Effector memory CD4-positive, alpha-beta T cell (primary cell): ENCODE results near the gene BAX.
"Not testable (repeated sequence)": the region's sequence is repeated elsewhere in the genome, so short reads cannot be mapped to it uniquely, and the experiment has no call there.

Experiments used
- DNase-seq, 3 donors: peaks; one replicate each; pipeline ENCODE4 v3.0.0-alpha.2; 2020
- H3K27ac ChIP-seq: 2 replicates; pipeline ENCODE4 v1.7.0; 2013; ENCODE audit warnings: mild to moderate bottlenecking, low read length, moderate library complexity; ENCODE audit not compliant: insufficient read depth, poor library complexity, severe bottlenecking
- H3K27me3 ChIP-seq: replicated peaks from 2 replicates; pipeline ENCODE4 v1.7.0; 2013; ENCODE audit warnings: mild to moderate bottlenecking, low read length; ENCODE audit not compliant: insufficient read depth, control insufficient read depth, poor library complexity, severe bottlenecking
- H3K36me3 ChIP-seq: 2 replicates; pipeline ENCODE4 v1.7.0; 2013; ENCODE audit warnings: mild to moderate bottlenecking, low read length, moderate library complexity; ENCODE audit not compliant: control insufficient read depth, insufficient read depth
- H3K4me1 ChIP-seq: 2 replicates; pipeline ENCODE4 v1.7.0; 2013; ENCODE audit warnings: low read length, mild to moderate bottlenecking; ENCODE audit not compliant: control insufficient read depth, insufficient read depth, poor library complexity, severe bottlenecking
- H3K4me3 ChIP-seq: 2 replicates; pipeline ENCODE4 v1.7.0; 2013; ENCODE audit warnings: low read length, low read depth, mild to moderate bottlenecking; ENCODE audit not compliant: insufficient read depth, poor library complexity, severe bottlenecking
- H3K9me3 ChIP-seq: 2 replicates; pipeline ENCODE4 v1.7.0; 2013; ENCODE audit warnings: mild to moderate bottlenecking, low read length, moderate library complexity; ENCODE audit not compliant: control insufficient read depth

Gene BAX

DNA sequence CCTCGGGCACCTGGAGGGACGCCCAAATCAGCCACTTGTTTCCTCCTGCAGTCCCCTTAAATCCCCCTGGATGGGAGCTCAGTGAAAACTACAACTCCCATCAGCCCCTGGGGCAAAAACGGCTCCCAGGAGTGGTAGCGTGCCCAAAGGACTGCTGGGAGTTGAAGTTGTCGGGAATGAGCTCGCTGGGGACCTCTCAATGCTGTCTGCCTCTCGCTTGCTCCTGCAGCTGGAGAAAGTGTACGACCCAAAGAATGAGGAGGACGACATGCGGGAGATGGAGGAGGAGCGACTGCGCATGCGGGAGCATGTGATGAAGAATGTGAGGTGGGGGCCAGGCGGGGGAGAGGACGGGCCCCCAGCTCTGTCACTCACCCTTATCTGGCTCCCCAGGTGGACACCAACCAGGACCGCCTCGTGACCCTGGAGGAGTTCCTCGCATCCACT is 35.9 kb upstream of the BAX start:
- peaks cover 43% of the 10 kb centered on the region for H3K36me3 ChIP-seq
- DNase-seq, result no peak

DNA sequence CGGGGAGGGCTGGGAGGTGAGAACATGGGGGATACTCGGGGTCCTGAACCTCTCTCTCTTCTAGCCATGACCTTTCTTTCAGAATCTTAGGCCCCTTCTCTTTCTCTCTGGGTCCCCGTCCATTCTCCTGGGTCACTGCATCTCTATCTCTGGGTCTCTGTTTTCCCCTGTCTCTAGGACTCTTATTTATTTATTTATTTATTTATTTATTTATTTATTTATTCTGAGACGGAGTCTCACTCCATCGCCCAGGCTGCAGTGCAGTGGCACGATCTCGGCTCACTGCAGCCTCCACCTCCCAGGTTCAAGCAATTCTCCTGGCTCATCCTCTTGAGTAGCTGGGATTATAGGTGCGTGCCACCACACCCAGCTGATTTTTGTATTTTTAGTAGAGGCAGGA is 35.4 kb upstream of the BAX start:
- H3K9me3 ChIP-seq, H3K27ac ChIP-seq, DNase-seq, H3K4me3 ChIP-seq, H3K27me3 ChIP-seq, H3K4me1 ChIP-seq: not testable (repeated sequence)
- peaks cover 40% of the 10 kb centered on the region for H3K36me3 ChIP-seq

More for the DNA sequence above, 35.9 kb upstream of the BAX start:
- H3K9me3 ChIP-seq, result no peaks in the 10 kb centered on the region
- H3K27ac ChIP-seq, result no peak overlapping the region
- no peaks in the 10 kb centered on the region for H3K4me1 ChIP-seq
- no peaks in the 10 kb centered on the region for H3K27me3 ChIP-seq
- H3K4me3 ChIP-seq, result no peak overlapping the region

DNA sequence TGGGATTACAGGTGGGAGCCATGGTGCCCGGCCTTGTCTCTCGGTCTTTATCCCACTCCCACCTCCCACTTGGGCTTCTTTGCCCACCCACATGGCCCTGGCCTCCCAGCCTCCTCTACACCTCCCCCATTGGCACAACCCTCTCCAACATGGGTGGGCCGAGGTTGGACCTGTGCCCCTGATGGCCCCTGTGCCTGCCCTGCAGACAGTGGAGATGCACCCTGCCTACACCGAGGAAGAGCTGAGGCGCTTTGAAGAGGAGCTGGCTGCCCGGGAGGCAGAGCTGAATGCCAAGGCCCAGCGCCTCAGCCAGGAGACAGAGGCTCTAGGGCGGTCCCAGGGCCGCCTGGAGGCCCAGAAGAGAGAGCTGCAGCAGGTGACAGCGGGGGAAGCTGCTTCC is 33.7 kb upstream of the BAX start:
- no peak overlapping the region for H3K4me3 ChIP-seq
- no peaks in the 10 kb centered on the region for H3K27me3 ChIP-seq
- H3K36me3 ChIP-seq, result peaks cover 32% of the 10 kb centered on the region
- H3K9me3 ChIP-seq, result no peaks in the 10 kb centered on the region
- no peaks in the 10 kb centered on the region for H3K4me1 ChIP-seq
- no peak for DNase-seq
- H3K27ac ChIP-seq, result no peak overlapping the region

DNA sequence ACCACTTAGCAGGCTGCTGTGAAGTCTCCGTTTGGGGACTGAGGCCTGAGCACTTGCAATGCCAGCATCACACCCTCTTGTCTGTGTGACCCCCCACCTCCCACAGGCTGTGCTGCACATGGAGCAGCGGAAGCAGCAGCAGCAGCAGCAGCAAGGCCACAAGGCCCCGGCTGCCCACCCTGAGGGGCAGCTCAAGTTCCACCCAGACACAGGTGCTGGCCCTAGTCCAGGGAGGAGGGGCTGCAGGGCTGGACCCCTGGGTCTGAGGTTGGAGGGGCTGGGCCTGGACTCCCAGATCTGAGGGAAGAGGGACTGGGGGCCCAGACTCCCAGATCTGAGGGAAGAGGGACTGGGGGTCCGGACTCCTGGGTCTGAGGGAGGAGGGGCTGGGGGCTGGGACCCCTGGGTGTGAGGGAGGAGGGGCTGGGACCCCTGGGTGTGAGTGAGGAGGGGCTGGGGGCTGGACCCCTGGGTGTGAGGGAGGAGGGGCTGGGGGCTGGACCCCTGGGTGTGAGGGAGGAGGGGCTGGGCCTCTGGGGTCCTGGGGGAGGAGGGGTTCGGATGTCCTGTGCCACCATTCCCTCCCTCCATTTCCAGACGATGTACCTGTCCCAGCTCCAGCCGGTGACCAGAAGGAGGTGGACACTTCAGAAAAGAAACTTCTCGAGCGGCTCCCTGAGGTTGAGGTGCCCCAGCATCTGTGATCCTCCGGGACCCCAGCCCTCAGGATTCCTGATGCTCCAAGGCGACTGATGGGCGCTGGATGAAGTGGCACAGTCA is 32.8 kb upstream of the BAX start:
- Histone ChIP-seq H3K4me1 (no peaks in the 10 kb centered on the region), H3K4me3 (no peak overlapping the region), H3K27me3 (no peaks in the 10 kb centered on the region), H3K27ac (no peak overlapping the region), H3K36me3 (peaks cover 30% of the 10 kb centered on the region), H3K9me3 (no peaks in the 10 kb centered on the region)
- no peak for DNase-seq

DNA sequence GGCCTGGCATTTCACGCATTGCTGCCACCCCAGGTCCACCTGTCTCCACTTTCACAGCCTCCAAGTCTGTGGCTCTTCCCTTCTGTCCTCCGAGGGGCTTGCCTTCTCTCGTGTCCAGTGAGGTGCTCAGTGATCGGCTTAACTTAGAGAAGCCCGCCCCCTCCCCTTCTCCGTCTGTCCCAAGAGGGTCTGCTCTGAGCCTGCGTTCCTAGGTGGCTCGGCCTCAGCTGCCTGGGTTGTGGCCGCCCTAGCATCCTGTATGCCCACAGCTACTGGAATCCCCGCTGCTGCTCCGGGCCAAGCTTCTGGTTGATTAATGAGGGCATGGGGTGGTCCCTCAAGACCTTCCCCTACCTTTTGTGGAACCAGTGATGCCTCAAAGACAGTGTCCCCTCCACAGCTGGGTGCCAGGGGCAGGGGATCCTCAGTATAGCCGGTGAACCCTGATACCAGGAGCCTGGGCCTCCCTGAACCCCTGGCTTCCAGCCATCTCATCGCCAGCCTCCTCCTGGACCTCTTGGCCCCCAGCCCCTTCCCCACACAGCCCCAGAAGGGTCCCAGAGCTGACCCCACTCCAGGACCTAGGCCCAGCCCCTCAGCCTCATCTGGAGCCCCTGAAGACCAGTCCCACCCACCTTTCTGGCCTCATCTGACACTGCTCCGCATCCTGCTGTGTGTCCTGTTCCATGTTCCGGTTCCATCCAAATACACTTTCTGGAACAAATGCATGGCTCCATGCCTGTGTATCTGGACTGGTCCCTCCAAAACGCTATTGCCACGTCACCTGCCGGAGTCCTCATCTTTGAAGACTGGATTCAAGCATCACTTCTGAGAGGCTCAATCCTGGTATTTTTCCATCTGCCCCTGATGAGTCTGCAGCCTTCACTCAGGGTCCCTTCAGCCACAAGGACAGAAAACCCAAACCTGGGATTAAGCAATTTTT is 31.9 kb upstream of the BAX start:
- H3K4me1 ChIP-seq, result no peaks in the 10 kb centered on the region
- DNase-seq, result no peak
- H3K27me3 ChIP-seq, result no peaks in the 10 kb centered on the region
- H3K9me3 ChIP-seq, result no peaks in the 10 kb centered on the region
- no peak overlapping the region for H3K27ac ChIP-seq
- H3K4me3 ChIP-seq, result no peak overlapping the region
- peaks cover 29% of the 10 kb centered on the region for H3K36me3 ChIP-seq

DNA sequence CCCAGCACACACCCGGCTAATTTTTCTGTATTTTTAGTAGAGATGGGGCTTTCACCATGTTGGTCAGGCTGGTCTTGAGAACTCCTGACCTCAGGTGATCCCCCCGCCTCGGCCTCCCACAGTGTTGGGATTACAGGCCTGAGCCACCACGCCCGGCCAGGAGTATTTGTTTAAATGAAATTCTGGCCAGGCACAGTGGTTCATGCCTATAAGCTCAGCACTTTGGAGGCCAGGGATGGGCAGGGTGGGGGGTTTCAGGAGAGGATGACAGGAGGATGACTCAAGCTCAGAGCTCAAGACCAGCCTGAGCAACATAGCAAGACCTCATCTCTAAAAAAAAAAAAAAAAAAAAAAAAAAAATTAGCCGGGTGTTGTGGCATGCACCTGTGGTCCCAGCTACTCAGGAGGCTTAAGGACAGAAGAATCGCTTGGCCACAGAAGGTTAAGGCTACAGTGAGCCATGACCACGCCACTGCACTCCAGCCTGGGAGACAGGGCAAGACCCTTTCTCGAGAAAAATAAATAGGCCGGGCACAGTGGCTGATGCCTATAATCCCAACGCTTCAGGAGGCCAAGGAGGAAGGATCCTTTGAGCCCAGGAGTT is 29.3 kb upstream of the BAX start:
- Histone ChIP-seq H3K9me3 (no peaks in the 10 kb centered on the region), H3K4me1 (no peaks in the 10 kb centered on the region), H3K27ac (no peak overlapping the region), H3K36me3 (peaks cover 17% of the 10 kb centered on the region), H3K27me3 (no peaks in the 10 kb centered on the region), H3K4me3 (no peak overlapping the region)
- DNase-seq, result no peak

DNA sequence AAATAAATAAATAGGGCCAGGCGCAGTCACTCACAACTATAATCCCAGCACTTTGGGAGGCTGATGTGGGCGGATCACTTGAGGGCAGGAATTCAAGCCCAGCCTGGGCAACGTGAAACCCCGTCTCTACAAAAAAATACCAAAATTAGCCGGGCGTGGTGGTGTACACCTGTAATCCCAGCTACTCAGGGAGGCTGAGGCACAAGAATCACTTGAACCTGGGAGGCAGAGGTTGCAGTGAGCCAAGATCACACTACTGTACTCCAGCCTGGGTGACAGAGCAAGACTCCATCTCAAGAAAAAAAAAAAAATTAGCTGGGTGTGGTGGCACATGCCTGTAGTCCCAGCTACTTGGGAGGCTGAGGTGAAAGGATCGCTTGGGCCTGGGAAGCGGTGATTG is 28.8 kb upstream of the BAX start:
- not testable (repeated sequence) for DNase-seq, H3K9me3 ChIP-seq, H3K27me3 ChIP-seq, H3K27ac ChIP-seq, H3K4me3 ChIP-seq, H3K4me1 ChIP-seq
- H3K36me3 ChIP-seq, result peaks cover 13% of the 10 kb centered on the region

DNA sequence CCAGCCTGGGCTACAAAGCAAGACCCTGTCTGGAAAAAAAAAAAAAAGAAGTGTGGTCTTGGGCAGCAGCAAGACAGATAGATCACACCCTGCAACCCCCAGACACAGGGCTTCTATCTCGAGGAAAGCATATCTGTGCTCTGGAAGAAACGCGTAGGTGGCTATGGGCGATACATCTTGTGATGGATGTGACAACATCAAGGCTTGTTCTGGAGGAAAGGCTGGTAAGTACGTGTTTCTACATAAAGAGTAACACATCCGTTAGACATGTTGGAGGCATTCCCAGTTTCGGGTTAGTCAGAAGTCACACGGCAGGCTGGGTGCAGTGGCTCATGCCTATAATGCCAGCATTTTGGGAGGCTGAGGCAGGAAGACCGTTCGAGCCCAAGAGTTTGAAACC is 27.8 kb upstream of the BAX start:
- Histone ChIP-seq H3K4me3 (peak overlapping the region; percentile 32), H3K27me3 (no peaks in the 10 kb centered on the region), H3K36me3 (peaks cover 7% of the 10 kb centered on the region), H3K9me3 (no peaks in the 10 kb centered on the region), H3K4me1 (no peaks in the 10 kb centered on the region), H3K27ac (no peak overlapping the region)
- no peak for DNase-seq

DNA sequence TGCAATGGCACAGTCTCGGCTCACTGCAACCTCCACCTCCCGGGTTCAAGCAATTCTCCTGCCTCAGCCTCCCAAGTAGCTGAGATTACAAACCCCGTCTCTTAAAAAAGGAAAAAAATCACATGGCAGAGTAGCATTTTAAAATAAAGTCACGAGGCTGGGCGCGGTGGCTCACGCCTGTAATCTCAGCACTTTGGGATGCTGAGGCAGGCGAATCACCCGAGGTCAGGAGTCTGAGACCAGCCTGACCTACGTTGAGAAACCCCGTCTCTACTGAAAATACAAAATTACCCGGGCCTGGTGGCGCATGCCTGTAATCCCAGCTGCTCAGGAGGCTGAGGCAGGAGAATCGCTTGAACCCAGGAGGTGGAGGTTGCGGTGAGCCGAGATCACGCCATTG is 27.0 kb upstream of the BAX start:
- H3K4me1 ChIP-seq, H3K4me3 ChIP-seq, H3K36me3 ChIP-seq, H3K27ac ChIP-seq, DNase-seq, H3K27me3 ChIP-seq, H3K9me3 ChIP-seq: not testable (repeated sequence)
